IPS-15b (cell line): ENCODE measurements around the gene POFUT2.

Experiments used
- H3K27me3 ChIP-seq: one replicate; pipeline ENCODE4 v1.6.1; 2013; ENCODE audit warnings: low read length; ENCODE audit not compliant: control insufficient read depth, insufficient read depth
- H3K36me3 ChIP-seq: one replicate; pipeline ENCODE4 v1.6.1; 2013; ENCODE audit warnings: low read length; ENCODE audit not compliant: control insufficient read depth, insufficient read depth
- H3K4me1 ChIP-seq: one replicate; pipeline ENCODE4 v1.6.1; 2013; ENCODE audit warnings: mild to moderate bottlenecking, low read length; ENCODE audit not compliant: control insufficient read depth, insufficient read depth
- H3K4me3 ChIP-seq: one replicate; pipeline ENCODE4 v1.5.1; 2013; ENCODE audit warnings: low read depth, low read length
- H3K9ac ChIP-seq: one replicate; pipeline ENCODE4 v1.6.1; 2013; ENCODE audit warnings: low read depth, mild to moderate bottlenecking, low read length
- H3K9me3 ChIP-seq: one replicate; pipeline ENCODE4 v1.6.1; 2013; ENCODE audit warnings: mild to moderate bottlenecking, low read length; ENCODE audit not compliant: control insufficient read depth, insufficient read depth

The POFUT2 gene

GRCh38 chr21:45282283-45283034, 5.2 kb downstream of the POFUT2 start:
- Histone ChIP-seq H3K4me3 (no peak overlapping the region), H3K4me1 (no peaks in the 10 kb centered on the region), H3K9me3 (no peaks in the 10 kb centered on the region), H3K9ac (no peak overlapping the region), H3K36me3 (peaks cover 59% of the 10 kb centered on the region), H3K27me3 (no peaks in the 10 kb centered on the region)

GRCh38 chr21:45281411-45282282, 6.0 kb downstream of the POFUT2 start:
- Histone ChIP-seq H3K4me1 (no peaks in the 10 kb centered on the region), H3K4me3 (no peak overlapping the region), H3K36me3 (peaks cover 66% of the 10 kb centered on the region), H3K9me3 (no peaks in the 10 kb centered on the region), H3K9ac (no peak overlapping the region), H3K27me3 (no peaks in the 10 kb centered on the region)

GRCh38 chr21:45280969-45281368, 6.7 kb downstream of the POFUT2 start:
- H3K4me3 ChIP-seq: no peak overlapping the region
- H3K9me3 ChIP-seq: no peaks in the 10 kb centered on the region
- H3K27me3 ChIP-seq: no peaks in the 10 kb centered on the region
- no peaks in the 10 kb centered on the region for H3K4me1 ChIP-seq
- no peak overlapping the region for H3K9ac ChIP-seq
- peaks cover 66% of the 10 kb centered on the region for H3K36me3 ChIP-seq

GRCh38 chr21:45280178-45280821, 7.4 kb downstream of the POFUT2 start:
- no peaks in the 10 kb centered on the region for H3K27me3 ChIP-seq

GRCh38 chr21:45279446-45280177, 8.1 kb downstream of the POFUT2 start:
- peaks cover 61% of the 10 kb centered on the region for H3K36me3 ChIP-seq
- no peak overlapping the region for H3K9ac ChIP-seq
- no peaks in the 10 kb centered on the region for H3K27me3 ChIP-seq
- no peak overlapping the region for H3K4me3 ChIP-seq
- no peaks in the 10 kb centered on the region for H3K9me3 ChIP-seq
- no peaks in the 10 kb centered on the region for H3K4me1 ChIP-seq

More at GRCh38 chr21:45280178-45280821, 7.4 kb downstream of the POFUT2 start:
- peaks cover 64% of the 10 kb centered on the region for H3K36me3 ChIP-seq
- H3K9ac ChIP-seq: no peak overlapping the region
- H3K9me3 ChIP-seq: no peaks in the 10 kb centered on the region
- no peak overlapping the region for H3K4me3 ChIP-seq
- H3K4me1 ChIP-seq: no peaks in the 10 kb centered on the region

- Histone ChIP-seq H3K4me1 (no peaks in the 10 kb centered on the region), H3K36me3 (peaks cover 52% of the 10 kb centered on the region), H3K9ac (no peak overlapping the region), H3K9me3 (no peaks in the 10 kb centered on the region), H3K27me3 (no peaks in the 10 kb centered on the region), H3K4me3 (no peak overlapping the region)
These were observed 9.4 kb downstream of the POFUT2 start for GRCh38 chr21:45278156-45278911.

- H3K4me1 ChIP-seq: no peaks in the 10 kb centered on the region
- no peaks in the 10 kb centered on the region for H3K27me3 ChIP-seq
- H3K4me3 ChIP-seq: no peak overlapping the region
- peaks cover 44% of the 10 kb centered on the region for H3K36me3 ChIP-seq
- no peaks in the 10 kb centered on the region for H3K9me3 ChIP-seq
- no peak overlapping the region for H3K9ac ChIP-seq
These were observed 10.3 kb downstream of the POFUT2 start for GRCh38 chr21:45277101-45278045.

GRCh38 chr21:45276596-45276995, 11.1 kb downstream of the POFUT2 start:
- Histone ChIP-seq H3K36me3 (peaks cover 36% of the 10 kb centered on the region), H3K4me1 (no peaks in the 10 kb centered on the region), H3K9ac (no peak overlapping the region), H3K4me3 (no peak overlapping the region), H3K9me3 (no peaks in the 10 kb centered on the region), H3K27me3 (no peaks in the 10 kb centered on the region)

- Histone ChIP-seq H3K36me3 (peaks cover 36% of the 10 kb centered on the region), H3K4me1 (no peaks in the 10 kb centered on the region), H3K4me3 (no peak overlapping the region), H3K27me3 (no peaks in the 10 kb centered on the region), H3K9ac (no peak overlapping the region), H3K9me3 (no peaks in the 10 kb centered on the region)
These were observed 17.3 kb downstream of the POFUT2 start for GRCh38 chr21:45270306-45270821.

GRCh38 chr21:45269861-45270260, 17.8 kb downstream of the POFUT2 start:
- Histone ChIP-seq H3K4me3 (no peak overlapping the region), H3K27me3 (no peaks in the 10 kb centered on the region), H3K4me1 (no peaks in the 10 kb centered on the region), H3K9ac (no peak overlapping the region), H3K9me3 (no peaks in the 10 kb centered on the region), H3K36me3 (peaks cover 38% of the 10 kb centered on the region)
